HepG2 (cell line): ENCODE measurements around the gene HOXD12. TPM values are rescaled to one million over a fixed set of nuclear protein-coding genes. Genes with fewer than 3 reads are reported as not detected.

Experiments
- ATAC-seq: fragments of 200-7000 bp; cut with Tn5 transposase; 3 replicates; pipeline ENCODE4 v1.9.1; 2020; ENCODE audit warnings: mild to moderate bottlenecking, moderate library complexity
- BruUV-seq: library from RNA; stranded (reverse); fragments of 400-500 nt; replicated peaks from 2 replicates; lab custom pipeline; 2021; lab: Mats Ljungman, UMichigan
- CTCF ChIA-PET: fragments of 300-600 bp; formaldehyde crosslinking; extraction: SDS; loops from one replicate; lab custom pipeline; 2021; ENCODE audit warnings: low total read pairs, inconsistent platforms, low intra/inter-chr PET ratio; lab: Yijun Ruan, JAX
- POLR2A ChIA-PET: fragments of 350-600 bp; sonication (Branson Sonifier 250); formaldehyde crosslinking; loops from one replicate; lab custom pipeline; 2020; ENCODE audit warnings: antibody characterized with exemption, inconsistent platforms; lab: Yijun Ruan, JAX
- DNase-seq: peaks from one replicate; pipeline ENCODE4 v3.0.0-alpha.2; 2015; ENCODE audit warnings: low spot score
- FAIRE-seq: peaks from 3 replicates; lab custom pipeline; 2011; peaks lifted over from hg19 to GRCh38; lab: Jason Lieb, UNC
- H2AFZ ChIP-seq: one replicate; pipeline ENCODE4 v1.6.1; 2011; ENCODE audit warnings: low read length, inconsistent platforms
- H3K27ac ChIP-seq: fragments of 300-600 bp; 3 replicates; pipeline ENCODE4 v1.8.0; 2011; ENCODE audit warnings: mixed run types, mild to moderate bottlenecking, mixed read lengths, low read length, inconsistent platforms; ENCODE audit not compliant: insufficient read depth; ENCODE audit errors: extremely low read length
- H3K27me3 ChIP-seq, 2 experiments: fragments of 200-600 bp in 1 of 2; 2 replicates in 1 of 2; 3 replicates in 1 of 2; pipeline versions ENCODE4 v1.6.0 to v1.8.0; 2011; ENCODE audit warnings: low read length in 2 of 2, mild to moderate bottlenecking in 2 of 2, moderate library complexity in 2 of 2, inconsistent platforms in 1 of 2; ENCODE audit not compliant: insufficient read depth in 2 of 2, control insufficient read depth in 1 of 2
- H3K36me3 ChIP-seq, 2 experiments: fragments of 200-600 bp in 1 of 2; replicated peaks in 1 of 2; 2 replicates in 1 of 2; 3 replicates in 1 of 2; pipeline versions ENCODE4 v1.5.1 to v1.8.0; 2011; ENCODE audit warnings: low read length in 2 of 2, inconsistent platforms in 1 of 2; ENCODE audit not compliant: insufficient read depth in 2 of 2, control insufficient read depth in 1 of 2
- H3K4me1 ChIP-seq: 2 replicates; pipeline ENCODE4 v1.5.1; 2012; ENCODE audit warnings: low read length, inconsistent platforms; ENCODE audit not compliant: insufficient read depth
- H3K4me2 ChIP-seq: 2 replicates; pipeline ENCODE4 v1.6.0; 2011; ENCODE audit warnings: low read depth, low read length, inconsistent platforms
- H3K4me3 ChIP-seq, 3 experiments: fragments of 200-600 bp in 1 of 3; sonication (generic), shearing (Covaris generic) in 1 of 3; replicated peaks in 1 of 3; 2 replicates each; pipeline ENCODE4 v1.5.1; 2011 to 2016; ENCODE audit warnings: low read length in 3 of 3, inconsistent platforms in 2 of 3, low read depth in 2 of 3, mild to moderate bottlenecking in 2 of 3, control low read depth in 1 of 3, mixed read lengths in 1 of 3; ENCODE audit not compliant: insufficient read depth in 1 of 3
- H3K79me2 ChIP-seq: one replicate; pipeline ENCODE4 v1.6.1; 2011; ENCODE audit warnings: low read length, inconsistent platforms; ENCODE audit not compliant: insufficient read depth
- H3K9ac ChIP-seq: 2 replicates; pipeline ENCODE4 v1.6.0; 2011; ENCODE audit warnings: mild to moderate bottlenecking, low read depth, low read length, inconsistent platforms; ENCODE audit not compliant: insufficient read depth
- H3K9me3 ChIP-seq: 2 replicates; pipeline ENCODE4 v1.5.1; 2012; ENCODE audit warnings: mild to moderate bottlenecking, low read length
- H4K20me1 ChIP-seq: 2 replicates; pipeline ENCODE4 v1.6.0; 2011; ENCODE audit warnings: inconsistent platforms, mild to moderate bottlenecking, low read length, moderate library complexity; ENCODE audit not compliant: insufficient read depth
- CREB1 ChIP-seq, 2 experiments: fragments of 450-650 bp in 1 of 2; IDR thresholded peaks; 2 replicates each; pipeline ENCODE4 v1.6.1; 2016 to 2017; ENCODE audit warnings: control low read depth in 1 of 2, mild to moderate bottlenecking in 1 of 2, missing compliant biosample characterization in 1 of 2, missing genetic modification characterization in 1 of 2
- CSRNP1 ChIP-seq: sonication (generic); formaldehyde crosslinking; IDR thresholded peaks from 2 replicates; pipeline ENCODE4 v1.8.1; 2023; ENCODE audit warnings: mild to moderate bottlenecking, missing genetic modification reagents
- CTCF ChIP-seq: sonication (generic); formaldehyde crosslinking; IDR thresholded peaks from 2 replicates; pipeline ENCODE4 v1.5.0; 2020; ENCODE audit warnings: mild to moderate bottlenecking, missing genetic modification reagents, moderate library complexity
- XRCC5 ChIP-seq: fragments of 200-400 bp; formaldehyde crosslinking; optimal IDR thresholded peaks from 2 replicates; pipeline ENCODE3; 2017; ENCODE audit warnings: mild to moderate bottlenecking, low read length
- ZFP36L2 ChIP-seq: sonication (generic); formaldehyde crosslinking; IDR thresholded peaks from 2 replicates; pipeline ENCODE4 v1.4.0; 2020; ENCODE audit warnings: missing genetic modification reagents
- ZNF451 ChIP-seq: sonication (generic); formaldehyde crosslinking; IDR thresholded peaks from 2 replicates; pipeline ENCODE4 v1.5.0; 2020; ENCODE audit warnings: mild to moderate bottlenecking, missing genetic modification reagents
- WGBS: methylation state at CpG from one replicate; pipeline ENCODE4 v1.1.6; 2017; ENCODE audit warnings: low lambda C conversion rate; 5-methylcytosine and 5-hydroxymethylcytosine counted together
- in situ Hi-C: cut with HindIII; loops from 2 replicates; pipeline ENCODE4 v1.10.0; 2017; ENCODE audit warnings: low pct_unique_long_range_greater_than_20kb; ENCODE audit not compliant: extremely low pct_ligation_motif_present
- intact Hi-C: fragments of 100-400 bp; cut with micrococcal nuclease; formaldehyde crosslinking; loops from one replicate; pipeline ENCODE4 v1.10.0; 2022; ENCODE audit not compliant: unreplicated experiment
- polyA plus RNA-seq, 8 experiments: library from polyadenylated mRNA; depleted of rRNA in 3 of 8; stranded (reverse) in 7 of 8; unstranded in 1 of 8; fragments of >200 nt; fragmentation: Illumina TruSeq in 4 of 8; extraction: Trizol in 4 of 8; gene quantifications; 2 replicates each; pipeline versions ENCODE4 v1.2.1 to v1.2.3, GENCODE V29; 2011 to 2016; ENCODE audit warnings: low read depth in 4 of 8, missing spikeins in 1 of 8, mixed read lengths in 1 of 8; ENCODE audit not compliant: insufficient read depth in 1 of 8
- total RNA-seq, 5 experiments: library from RNA; depleted of rRNA; stranded (reverse); fragments of >200 nt; fragmentation: Illumina TruSeq; extraction: Trizol; gene quantifications; 2 replicates each; pipeline ENCODE4 v1.2.3, GENCODE V29; 2016; ENCODE audit warnings: low read depth in 1 of 5
- TF ChIP-seq, protein P1 (sequence below): sonication (generic); formaldehyde crosslinking; IDR thresholded peaks from 2 replicates; pipeline ENCODE4 v1.4.0; 2020; ENCODE audit warnings: missing genetic modification reagents
- TF ChIP-seq, protein P2 (sequence below): sonication (generic); formaldehyde crosslinking; IDR thresholded peaks from 2 replicates; pipeline ENCODE4 v1.5.0; 2020; ENCODE audit warnings: missing genetic modification reagents
- TF ChIP-seq, protein P3 (sequence below): IDR thresholded peaks from 2 replicates; pipeline ENCODE4 v1.6.1; 2018; ENCODE audit warnings: missing genetic modification reagents

The HOXD12 gene
- total and polyA plus RNA-seq, 2 of the 13 experiments (the other 11 are each of a cell fraction or from before 2014, with no cell fraction given) = not detected

DNA sequence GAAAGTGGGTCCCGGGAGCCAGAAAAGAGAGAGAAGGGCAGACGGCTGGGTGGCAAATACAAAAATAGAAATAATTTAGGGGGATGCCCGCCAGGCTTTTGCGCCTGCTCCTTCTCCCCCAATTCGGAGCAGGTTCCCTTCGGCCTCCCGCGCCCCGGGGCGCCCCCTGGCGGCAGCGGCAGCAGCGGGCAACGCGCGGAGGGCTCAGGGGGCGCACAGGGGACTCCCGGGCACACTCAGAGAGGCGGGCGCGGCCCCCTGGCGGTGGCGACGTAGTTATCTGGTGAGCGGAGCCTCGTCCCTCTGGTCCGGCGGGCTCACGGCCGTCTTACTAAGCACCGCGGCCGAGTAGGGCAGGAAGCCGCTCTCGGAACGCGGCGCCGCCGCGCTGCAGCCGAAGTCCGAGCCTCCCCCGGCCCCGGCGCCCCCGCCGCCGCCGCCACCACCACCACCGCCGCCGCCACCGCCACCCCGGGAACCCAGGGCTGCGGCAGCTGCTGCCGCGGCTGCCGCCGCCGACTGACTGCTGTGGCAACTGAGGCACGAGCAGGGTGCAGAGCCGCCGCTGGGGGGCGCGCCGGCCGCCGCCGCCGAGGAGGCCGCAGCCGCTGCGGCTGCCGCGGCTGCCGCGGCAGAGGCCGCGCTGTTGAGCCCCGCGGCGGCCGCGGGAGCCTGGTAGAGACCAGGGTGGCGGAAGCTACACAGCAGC is 19.6 kb upstream of the HOXD12 start (continued):
- TF ChIP-seq, protein P1, sequence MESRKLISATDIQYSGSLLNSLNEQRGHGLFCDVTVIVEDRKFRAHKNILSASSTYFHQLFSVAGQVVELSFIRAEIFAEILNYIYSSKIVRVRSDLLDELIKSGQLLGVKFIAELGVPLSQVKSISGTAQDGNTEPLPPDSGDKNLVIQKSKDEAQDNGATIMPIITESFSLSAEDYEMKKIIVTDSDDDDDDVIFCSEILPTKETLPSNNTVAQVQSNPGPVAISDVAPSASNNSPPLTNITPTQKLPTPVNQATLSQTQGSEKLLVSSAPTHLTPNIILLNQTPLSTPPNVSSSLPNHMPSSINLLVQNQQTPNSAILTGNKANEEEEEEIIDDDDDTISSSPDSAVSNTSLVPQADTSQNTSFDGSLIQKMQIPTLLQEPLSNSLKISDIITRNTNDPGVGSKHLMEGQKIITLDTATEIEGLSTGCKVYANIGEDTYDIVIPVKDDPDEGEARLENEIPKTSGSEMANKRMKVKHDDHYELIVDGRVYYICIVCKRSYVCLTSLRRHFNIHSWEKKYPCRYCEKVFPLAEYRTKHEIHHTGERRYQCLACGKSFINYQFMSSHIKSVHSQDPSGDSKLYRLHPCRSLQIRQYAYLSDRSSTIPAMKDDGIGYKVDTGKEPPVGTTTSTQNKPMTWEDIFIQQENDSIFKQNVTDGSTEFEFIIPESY (CRISPR knock-in tag) = peak; percentile 72
- TF ChIP-seq XRCC5 = peak; percentile 52
- no peak for TF ChIP-seq ZNF451
- TF ChIP-seq CREB1 (IDR thresholded peaks at IDR 0.05) = no peak
- TF ChIP-seq CREB1 (CRISPR knock-in tag; IDR thresholded peaks at IDR 0.05) = no peak

DNA sequence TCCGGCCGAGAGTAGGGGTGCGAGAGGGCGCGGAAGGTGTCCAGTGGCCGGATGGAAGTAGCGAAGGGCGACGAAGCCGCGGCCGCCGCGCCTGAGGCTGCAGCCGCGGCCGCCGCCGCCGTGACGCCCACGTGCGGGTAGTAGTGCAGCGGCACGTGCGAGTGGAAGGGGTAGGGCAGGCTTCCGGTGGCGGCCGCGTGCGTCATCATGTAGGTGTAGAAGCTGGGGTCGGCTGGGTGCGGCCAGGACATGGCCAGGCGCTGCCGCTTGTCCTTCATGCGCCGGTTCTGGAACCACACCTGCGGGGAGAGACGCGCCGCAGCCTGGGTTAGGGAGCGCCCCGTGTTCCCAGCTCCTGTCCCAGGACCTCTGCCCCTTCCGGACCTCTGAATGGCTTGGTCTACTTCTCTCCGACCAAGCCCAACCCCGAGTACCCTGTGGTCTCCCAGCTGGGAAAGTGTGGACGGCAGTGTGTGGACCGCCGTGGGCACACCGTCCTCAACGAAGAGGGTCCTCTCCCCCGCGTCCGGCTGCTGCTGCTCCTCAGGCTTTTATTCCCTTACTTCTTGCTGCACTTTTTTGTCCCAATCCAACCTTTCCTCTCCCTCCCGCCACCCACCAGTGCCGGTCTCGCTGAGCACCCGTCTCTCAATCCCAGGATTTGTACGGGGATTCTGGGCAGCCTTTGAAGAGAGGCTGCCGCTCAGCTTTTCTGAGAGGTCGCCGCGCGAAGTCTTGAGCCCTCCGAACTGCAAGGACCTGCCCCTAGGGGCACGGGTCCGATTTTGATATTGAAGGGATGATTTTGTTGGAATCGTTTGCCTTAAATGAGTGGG is 18.8 kb upstream of the HOXD12 start:
- ChIA-PET POLR2A (no interaction called here), CTCF (interaction anchor here (0.9 kb wide), 1 partner anchor 391 kb away, joined by 5 read pairs; no protein-coding TSS in a partner anchor)
- Histone ChIP-seq H4K20me1 (no peaks in the 10 kb centered on the region), H3K27ac (no peak overlapping the region), H3K27me3 (peaks cover 4 to 74% of the 10 kb centered on the region in 2 experiments; a peak in 4 of 5 replicates), H3K4me3 (no peak overlapping the region), H2AFZ (no peak overlapping the region), H3K9me3 (no peaks in the 10 kb centered on the region), H3K4me2 (no peak overlapping the region), H3K4me1 (peaks cover 3% of the 10 kb centered on the region; the same call in 1 of the 2 replicates), H3K9ac (no peak overlapping the region), H3K79me2 (no peaks in the 10 kb centered on the region), H3K36me3 (no peaks in the 10 kb centered on the region)
- DNase-seq (no peak), FAIRE-seq (no peak), ATAC-seq (no peak)
- intact Hi-C loops = no loop called here
- in situ Hi-C loops = no loop called here
- no TSS peak for BruUV-seq
- 86% methylated on average over 60 of the region's 68 CpGs for whole genome bisulfite sequencing
- no peak for TF ChIP-seq CTCF (CRISPR knock-in tag)
- no peak for TF ChIP-seq CSRNP1 (CRISPR knock-in tag)
- no peak for TF ChIP-seq ZFP36L2 (CRISPR knock-in tag)
- TF ChIP-seq, protein P2, sequence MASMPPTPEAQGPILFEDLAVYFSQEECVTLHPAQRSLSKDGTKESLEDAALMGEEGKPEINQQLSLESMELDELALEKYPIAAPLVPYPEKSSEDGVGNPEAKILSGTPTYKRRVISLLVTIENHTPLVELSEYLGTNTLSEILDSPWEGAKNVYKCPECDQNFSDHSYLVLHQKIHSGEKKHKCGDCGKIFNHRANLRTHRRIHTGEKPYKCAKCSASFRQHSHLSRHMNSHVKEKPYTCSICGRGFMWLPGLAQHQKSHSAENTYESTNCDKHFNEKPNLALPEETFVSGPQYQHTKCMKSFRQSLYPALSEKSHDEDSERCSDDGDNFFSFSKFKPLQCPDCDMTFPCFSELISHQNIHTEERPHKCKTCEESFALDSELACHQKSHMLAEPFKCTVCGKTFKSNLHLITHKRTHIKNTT (CRISPR knock-in tag) = no peak
- TF ChIP-seq, protein P3, sequence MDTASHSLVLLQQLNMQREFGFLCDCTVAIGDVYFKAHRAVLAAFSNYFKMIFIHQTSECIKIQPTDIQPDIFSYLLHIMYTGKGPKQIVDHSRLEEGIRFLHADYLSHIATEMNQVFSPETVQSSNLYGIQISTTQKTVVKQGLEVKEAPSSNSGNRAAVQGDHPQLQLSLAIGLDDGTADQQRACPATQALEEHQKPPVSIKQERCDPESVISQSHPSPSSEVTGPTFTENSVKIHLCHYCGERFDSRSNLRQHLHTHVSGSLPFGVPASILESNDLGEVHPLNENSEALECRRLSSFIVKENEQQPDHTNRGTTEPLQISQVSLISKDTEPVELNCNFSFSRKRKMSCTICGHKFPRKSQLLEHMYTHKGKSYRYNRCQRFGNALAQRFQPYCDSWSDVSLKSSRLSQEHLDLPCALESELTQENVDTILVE (CRISPR knock-in tag) = no peak
